Measurements from ENCODE around the gene C1QTNF7.
A peak's percentile ranks its signal among the peaks of the same experiment; 100 is the strongest.

C1QTNF7 gene

GRCh38 chr4:15427701-15428100, at the start of gene C1QTNF7:
Gene C1QTNF7, plus strand, starts transcription at chr4:15428033. Its CDS starts 7,711 bp downstream, at chr4:15435744.
- no peak for DNase-seq

- DNase-seq, result no peak
These were observed 49.8 kb upstream of the C1QTNF7 start for GRCh38 chr4:15378062-15378461.

- no peak for DNase-seq
These were observed 49.3 kb upstream of the C1QTNF7 start for GRCh38 chr4:15378493-15378892.

GRCh38 chr4:15381806-15382338, 46.0 kb upstream of the C1QTNF7 start:
- no peak for DNase-seq

- no peak for DNase-seq
These were observed 45.1 kb upstream of the C1QTNF7 start for GRCh38 chr4:15382669-15383273.

GRCh38 chr4:15385515-15385914, 42.3 kb upstream of the C1QTNF7 start:
- DNase-seq, result no peak

GRCh38 chr4:15385928-15386327, 41.9 kb upstream of the C1QTNF7 start:
- no peak for DNase-seq

- no peak for DNase-seq
These were observed 37.3 kb upstream of the C1QTNF7 start for GRCh38 chr4:15390494-15390893.

- no peak for DNase-seq
These were observed 35.6 kb upstream of the C1QTNF7 start for GRCh38 chr4:15392053-15392805.

- no peak for DNase-seq
These were observed 32.5 kb upstream of the C1QTNF7 start for GRCh38 chr4:15395311-15395710.

- DNase-seq, result peak; percentile 42
These were observed 31.6 kb upstream of the C1QTNF7 start for GRCh38 chr4:15396157-15396800.

GRCh38 chr4:15398001-15398400, 29.8 kb upstream of the C1QTNF7 start:
- DNase-seq, result no peak

- no peak for DNase-seq
These were observed 29.1 kb upstream of the C1QTNF7 start for GRCh38 chr4:15398732-15399131.

GRCh38 chr4:15400226-15400625, 27.6 kb upstream of the C1QTNF7 start:
- DNase-seq, result no peak

- peak; percentile 22 for DNase-seq
These were observed 26.7 kb upstream of the C1QTNF7 start for GRCh38 chr4:15400981-15401671.

- DNase-seq, result no peak
These were observed 25.7 kb upstream of the C1QTNF7 start for GRCh38 chr4:15402146-15402545.

GRCh38 chr4:15402974-15403373, 24.9 kb upstream of the C1QTNF7 start:
- DNase-seq, result no peak

GRCh38 chr4:15405018-15405417, 22.8 kb upstream of the C1QTNF7 start:
- no peak for DNase-seq

- DNase-seq, result peak; percentile 12
These were observed 17.1 kb upstream of the C1QTNF7 start for GRCh38 chr4:15410750-15411149.

- DNase-seq, result no peak
These were observed 15.4 kb upstream of the C1QTNF7 start for GRCh38 chr4:15412461-15412860.

- no peak for DNase-seq
These were observed 14.7 kb upstream of the C1QTNF7 start for GRCh38 chr4:15413010-15413622.

GRCh38 chr4:15413623-15414019, 14.2 kb upstream of the C1QTNF7 start:
- no peak for DNase-seq

Measured in activated gamma-delta T cell treated with Interleukin-2 at 50 U/mL for 16 hours (primary cell).